Tibial nerve (tissue), 4 donors: ENCODE results near the gene SSR1. TPM values are rescaled to one million over a fixed set of nuclear protein-coding genes. Genes with fewer than 3 reads are reported as not detected.
A peak's percentile ranks its signal among the peaks of the same experiment; 100 is the strongest.

Experiments used
- DNase-seq, 2 donors: peaks; one replicate each; pipeline ENCODE4 v3.0.0-alpha.2; 2019; ENCODE audit warnings: low spot score in 2 of 2
- H3K27ac ChIP-seq, 4 donors: fragments of 200-600 bp; sonication (generic) in 3 of 4; one replicate each; pipeline ENCODE4 v1.5.1; 2017 to 2019; ENCODE audit warnings: mild to moderate bottlenecking in 1 of 4
- H3K27me3 ChIP-seq, 2 donors: fragments of 200-600 bp; sonication (generic) in 1 of 2; one replicate each; pipeline versions ENCODE4 v1.5.1 to v1.6.0; 2017 to 2019
- H3K36me3 ChIP-seq, 3 donors: fragments of 200-600 bp; sonication (generic); one replicate each; pipeline ENCODE4 v1.5.1; 2018 to 2019
- H3K4me1 ChIP-seq, 4 donors: fragments of 200-600 bp; sonication (generic) in 3 of 4; one replicate each; pipeline ENCODE4 v1.5.1; 2017 to 2019
- H3K4me3 ChIP-seq, 4 donors: fragments of 200-600 bp; sonication (generic) in 3 of 4; one replicate each; pipeline ENCODE4 v1.5.1; 2017 to 2019; ENCODE audit warnings: mild to moderate bottlenecking in 1 of 4, moderate library complexity in 1 of 4
- H3K9me3 ChIP-seq, 4 donors: fragments of 200-600 bp; sonication (generic) in 3 of 4; one replicate each; pipeline ENCODE4 v1.5.1; 2017 to 2019
- EP300 ChIP-seq, 2 donors: sonication (generic); formaldehyde crosslinking; IDR thresholded peaks; one replicate each; pipeline ENCODE4 v1.6.1; 2017; ENCODE audit warnings: antibody characterized with exemption in 2 of 2, mild to moderate bottlenecking in 1 of 2
- POLR2A ChIP-seq, 2 donors: fragments of 450-650 bp; IDR thresholded peaks; one replicate each; pipeline ENCODE4 v1.6.1; 2017; ENCODE audit warnings: antibody characterized with exemption in 2 of 2, mild to moderate bottlenecking in 2 of 2, moderate library complexity in 2 of 2
- WGBS, 2 donors: methylation state at CpG; one replicate each; pipeline ENCODE4 v1.1.5; 2018; 5-methylcytosine and 5-hydroxymethylcytosine counted together
- total RNA-seq, 4 donors: library from RNA; depleted of rRNA; stranded (reverse); fragments of >200 nt; gene quantifications; one replicate each; pipeline ENCODE4 v1.1.0, GENCODE V29; 2016
- TF ChIP-seq, protein P1 (sequence below), 5 experiments: fragments of 200-600 bp in 3 of 5; fragments of 450-650 bp in 2 of 5; sonication (generic) in 3 of 5; IDR thresholded peaks; one replicate each; pipeline ENCODE4 v1.5.1; 2016 to 2019; ENCODE audit warnings: antibody characterized with exemption in 5 of 5, mild to moderate bottlenecking in 3 of 5, moderate library complexity in 2 of 5

SSR1 gene
- total RNA-seq, 4 donors from 2014 or later: 30.8 to 68.2 (median 51.5) TPM

- DNase-seq: no peak
- WGBS, 2 donors: 89 to 96% methylated on average over 7 of the region's 7 CpGs
- H3K36me3 ChIP-seq: peaks cover 0 to 4% (median 0%) of the 10 kb centered on the region in 3 donors
- no peak overlapping the region for H3K4me3 ChIP-seq
- TF ChIP-seq, protein P1, sequence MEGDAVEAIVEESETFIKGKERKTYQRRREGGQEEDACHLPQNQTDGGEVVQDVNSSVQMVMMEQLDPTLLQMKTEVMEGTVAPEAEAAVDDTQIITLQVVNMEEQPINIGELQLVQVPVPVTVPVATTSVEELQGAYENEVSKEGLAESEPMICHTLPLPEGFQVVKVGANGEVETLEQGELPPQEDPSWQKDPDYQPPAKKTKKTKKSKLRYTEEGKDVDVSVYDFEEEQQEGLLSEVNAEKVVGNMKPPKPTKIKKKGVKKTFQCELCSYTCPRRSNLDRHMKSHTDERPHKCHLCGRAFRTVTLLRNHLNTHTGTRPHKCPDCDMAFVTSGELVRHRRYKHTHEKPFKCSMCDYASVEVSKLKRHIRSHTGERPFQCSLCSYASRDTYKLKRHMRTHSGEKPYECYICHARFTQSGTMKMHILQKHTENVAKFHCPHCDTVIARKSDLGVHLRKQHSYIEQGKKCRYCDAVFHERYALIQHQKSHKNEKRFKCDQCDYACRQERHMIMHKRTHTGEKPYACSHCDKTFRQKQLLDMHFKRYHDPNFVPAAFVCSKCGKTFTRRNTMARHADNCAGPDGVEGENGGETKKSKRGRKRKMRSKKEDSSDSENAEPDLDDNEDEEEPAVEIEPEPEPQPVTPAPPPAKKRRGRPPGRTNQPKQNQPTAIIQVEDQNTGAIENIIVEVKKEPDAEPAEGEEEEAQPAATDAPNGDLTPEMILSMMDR (IDR thresholded peaks at IDR 0.05): no peak
- TF ChIP-seq POLR2A (IDR thresholded peaks at IDR 0.05): no peak
- TF ChIP-seq EP300 (IDR thresholded peaks at IDR 0.05): no peak
- no peak overlapping the region for H3K27ac ChIP-seq
- peaks cover 0 to 32% (median 13%) of the 10 kb centered on the region in 4 donors for H3K4me1 ChIP-seq
- no peaks in the 10 kb centered on the region for H3K9me3 ChIP-seq
- H3K27me3 ChIP-seq: no peaks in the 10 kb centered on the region
Measured at GRCh38 chr6:7314414-7314813, 1.4 kb upstream of the SSR1 start.

- peak overlapping the region; percentile 82 to 100 (median 94) for H3K4me3 ChIP-seq
- H3K27me3 ChIP-seq: no peaks in the 10 kb centered on the region
- no peaks in the 10 kb centered on the region for H3K9me3 ChIP-seq
- TF ChIP-seq, protein P1 (IDR thresholded peaks at IDR 0.05): no peak
- no peak for TF ChIP-seq EP300 (IDR thresholded peaks at IDR 0.05)
- no peak for TF ChIP-seq POLR2A (IDR thresholded peaks at IDR 0.05)
- peaks cover 0 to 12% (median 0%) of the 10 kb centered on the region in 3 donors for H3K36me3 ChIP-seq
- WGBS, 2 donors: 83 to 86% methylated on average over 15 of the region's 15 CpGs
- DNase-seq: no peak
- peaks cover 0 to 38% (median 13%) of the 10 kb centered on the region in 4 donors for H3K4me1 ChIP-seq
- peak overlapping the region; percentile 91 to 98 (median 96) for H3K27ac ChIP-seq
Measured at GRCh38 chr6:7313505-7314165, 636 bp upstream of the SSR1 start.

- peak overlapping the region; percentile 91 to 98 (median 96) for H3K27ac ChIP-seq
- peak overlapping the region; percentile 82 to 100 (median 94) for H3K4me3 ChIP-seq
- H3K4me1 ChIP-seq: peaks cover 0 to 51% (median 15%) of the 10 kb centered on the region in 4 donors
- no peak for TF ChIP-seq EP300 (IDR thresholded peaks at IDR 0.05)
- TF ChIP-seq, protein P1 (IDR thresholded peaks at IDR 0.05): no peak
- no peak for TF ChIP-seq POLR2A (IDR thresholded peaks at IDR 0.05)
- H3K36me3 ChIP-seq: peaks cover 0 to 26% (median 0%) of the 10 kb centered on the region in 3 donors
- no peak for DNase-seq
- no peaks in the 10 kb centered on the region for H3K27me3 ChIP-seq
- H3K9me3 ChIP-seq: no peaks in the 10 kb centered on the region
- WGBS, 2 donors: 1 to 2% methylated on average over 17 of the region's 17 CpGs
Measured at GRCh38 chr6:7311917-7312615, 933 bp downstream of the SSR1 start.

DNA sequence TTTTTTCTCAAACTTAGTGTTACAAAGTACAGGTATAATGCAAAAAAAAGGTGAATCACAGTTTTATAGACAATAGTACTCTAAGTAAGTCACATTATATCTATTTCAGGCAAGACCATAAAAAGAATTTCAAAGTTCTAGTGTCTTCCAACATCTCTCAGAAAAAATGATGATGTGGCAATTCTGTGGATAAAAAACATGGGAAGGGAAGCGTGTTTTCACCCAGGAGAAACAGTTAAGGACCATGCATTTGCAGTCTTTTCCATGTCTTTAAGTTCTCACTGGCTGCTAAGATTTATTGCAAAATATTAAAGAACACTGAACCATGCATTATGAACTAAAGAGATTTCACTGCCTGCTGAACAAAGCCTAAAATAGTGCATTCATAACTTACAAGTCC, 1.8 kb downstream of the SSR1 start:
- peaks cover 0 to 53% (median 15%) of the 10 kb centered on the region in 4 donors for H3K4me1 ChIP-seq
- no peaks in the 10 kb centered on the region for H3K9me3 ChIP-seq
- WGBS, 2 donors: 27 to 35% methylated on average over 1 of the region's 1 CpG
- peaks cover 0 to 35% (median 0%) of the 10 kb centered on the region in 3 donors for H3K36me3 ChIP-seq
- H3K27me3 ChIP-seq: no peaks in the 10 kb centered on the region
- DNase-seq: no peak
- H3K27ac ChIP-seq: no peak overlapping the region
- TF ChIP-seq EP300 (IDR thresholded peaks at IDR 0.05): no peak
- TF ChIP-seq, protein P1 (IDR thresholded peaks at IDR 0.05): no peak
- TF ChIP-seq POLR2A (IDR thresholded peaks at IDR 0.05): no peak
- H3K4me3 ChIP-seq: peak overlapping the region in 1 of 4 donors; percentile 95

GRCh38 chr6:7309050-7309449, 3.9 kb downstream of the SSR1 start:
- 80 to 89% methylated on average over 5 of the region's 5 CpGs for WGBS, 2 donors

More at GRCh38 chr6:7309050-7309449, 3.9 kb downstream of the SSR1 start:
- H3K9me3 ChIP-seq: no peaks in the 10 kb centered on the region
- TF ChIP-seq POLR2A (IDR thresholded peaks at IDR 0.05): no peak
- no peak for TF ChIP-seq EP300 (IDR thresholded peaks at IDR 0.05)
- TF ChIP-seq, protein P1 (IDR thresholded peaks at IDR 0.05): no peak
- no peak overlapping the region for H3K27ac ChIP-seq
- H3K27me3 ChIP-seq: no peaks in the 10 kb centered on the region
- H3K4me3 ChIP-seq: no peak overlapping the region
- DNase-seq: no peak
- peaks cover 0 to 55% (median 0%) of the 10 kb centered on the region in 3 donors for H3K36me3 ChIP-seq
- H3K4me1 ChIP-seq: peaks cover 0 to 55% (median 15%) of the 10 kb centered on the region in 4 donors
